ENCODE results near the gene NDUFS3.

GRCh38 chr11:47534704-47535251 is 44.1 kb upstream of the NDUFS3 start:
- TF ChIP-seq POLR2AphosphoS5 (IDR thresholded peaks at IDR 0.05) (no peak), EP300 (IDR thresholded peaks at IDR 0.05) (no peak), CTCF (IDR thresholded peaks at IDR 0.05) (no peak), POLR2A (IDR thresholded peaks at IDR 0.05) (no peak)
